Measurements from ENCODE around the gene TBCE. TPM values are rescaled to one million over a fixed set of nuclear protein-coding genes. Genes with fewer than 3 reads are reported as not detected.

The TBCE gene
- total and polyA plus RNA-seq, 4 donors, result 9.5 to 19.7 (median 14.1) TPM

GRCh38 chr1:235319255-235319654, 48.0 kb upstream of the TBCE start:
- TF ChIP-seq HNF4A (conservative IDR thresholded peaks at IDR 0.05) (no peak), EGR1 (IDR thresholded peaks at IDR 0.05; ENCODE audit: low read depth in 2 of 2) (no peak)
- no peak for DNase-seq (ENCODE audit: low spot score)
- Histone ChIP-seq H3K27ac (ENCODE audit: low read depth in 1 of 2, low read length in 2 of 2) (no peak overlapping the region), H3K4me1 (ENCODE audit: control insufficient read depth in 4 of 4, insufficient read depth in 4 of 4, low read length in 3 of 4) (peaks cover 0 to 2% (median under 1%) of the 10 kb centered on the region in 4 donors), H3K9ac (ENCODE audit: low read depth in 1 of 2, low read length in 2 of 2) (no peak overlapping the region), H3K27me3 (ENCODE audit: control insufficient read depth in 4 of 4, insufficient read depth in 4 of 4, low read length in 3 of 4) (no peaks in the 10 kb centered on the region), H3K36me3 (ENCODE audit: control insufficient read depth in 4 of 4, insufficient read depth in 3 of 4, low read depth in 1 of 4, low read length in 3 of 4) (peaks cover 0 to 6% (median 2%) of the 10 kb centered on the region in 4 donors), H3K4me3 (ENCODE audit: low read depth in 1 of 3, low read length in 3 of 3) (no peak overlapping the region), H3K9me3 (ENCODE audit: control insufficient read depth in 4 of 4, low read length in 3 of 4) (no peaks in the 10 kb centered on the region)
- WGBS, result 97% methylated on average over 2 of the region's 2 CpGs

DNA sequence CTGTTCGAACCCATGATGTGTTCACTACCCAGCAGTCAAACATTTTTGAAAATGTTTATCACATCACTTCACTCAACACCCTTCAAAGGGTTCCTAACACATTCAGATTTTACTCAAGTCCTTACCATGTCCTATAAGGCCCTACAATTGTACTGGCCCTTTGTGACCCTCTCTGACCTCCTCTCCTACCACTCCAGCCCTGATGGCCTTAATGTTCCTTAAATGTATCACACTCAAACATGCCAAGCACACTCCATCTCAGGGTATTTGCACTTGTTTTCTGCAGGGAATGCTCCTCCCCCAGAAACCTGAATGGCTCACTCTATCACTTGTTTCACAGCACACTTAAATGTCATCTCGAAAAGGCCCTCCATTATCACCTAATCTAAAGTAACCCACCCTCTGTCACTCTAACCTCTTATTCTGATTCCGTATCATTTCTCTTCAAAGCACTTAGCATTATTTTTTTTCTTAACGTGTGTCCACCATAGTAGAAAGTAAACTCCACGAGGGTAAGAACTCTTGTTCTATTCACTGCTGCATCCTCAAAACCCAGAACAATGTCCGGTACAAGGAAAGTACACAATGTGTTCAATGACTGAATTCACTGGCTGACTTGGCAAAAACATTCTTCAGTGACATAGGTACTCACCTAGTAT, 46.6 kb upstream of the TBCE start:
- no peak for DNase-seq (ENCODE audit: low spot score)
- Histone ChIP-seq H3K27me3 (ENCODE audit: control insufficient read depth in 4 of 4, insufficient read depth in 4 of 4, low read length in 3 of 4) (no peaks in the 10 kb centered on the region), H3K27ac (ENCODE audit: low read depth in 1 of 2, low read length in 2 of 2) (no peak overlapping the region), H3K4me3 (ENCODE audit: low read depth in 1 of 3, low read length in 3 of 3) (no peak overlapping the region), H3K4me1 (ENCODE audit: control insufficient read depth in 4 of 4, insufficient read depth in 4 of 4, low read length in 3 of 4) (peaks cover 2 to 10% (median 4%) of the 10 kb centered on the region in 4 donors), H3K9ac (ENCODE audit: low read depth in 1 of 2, low read length in 2 of 2) (no peak overlapping the region), H3K36me3 (ENCODE audit: control insufficient read depth in 4 of 4, insufficient read depth in 3 of 4, low read depth in 1 of 4, low read length in 3 of 4) (peaks cover 0 to 6% (median 2%) of the 10 kb centered on the region in 4 donors), H3K9me3 (ENCODE audit: control insufficient read depth in 4 of 4, low read length in 3 of 4) (no peaks in the 10 kb centered on the region)
- WGBS, result 91% methylated on average over 6 of the region's 6 CpGs
- TF ChIP-seq SP1 (IDR thresholded peaks at IDR 0.05) (no peak), HNF4G (IDR thresholded peaks at IDR 0.05) (no peak), GABPA (IDR thresholded peaks at IDR 0.05 in 1 of 2, conservative IDR thresholded peaks at IDR 0.05 in 1 of 2) (no peak), NR2F2 (IDR thresholded peaks at IDR 0.05) (no peak), ZBTB33 (IDR thresholded peaks at IDR 0.05) (no peak)
- TF ChIP-seq, protein P1, sequence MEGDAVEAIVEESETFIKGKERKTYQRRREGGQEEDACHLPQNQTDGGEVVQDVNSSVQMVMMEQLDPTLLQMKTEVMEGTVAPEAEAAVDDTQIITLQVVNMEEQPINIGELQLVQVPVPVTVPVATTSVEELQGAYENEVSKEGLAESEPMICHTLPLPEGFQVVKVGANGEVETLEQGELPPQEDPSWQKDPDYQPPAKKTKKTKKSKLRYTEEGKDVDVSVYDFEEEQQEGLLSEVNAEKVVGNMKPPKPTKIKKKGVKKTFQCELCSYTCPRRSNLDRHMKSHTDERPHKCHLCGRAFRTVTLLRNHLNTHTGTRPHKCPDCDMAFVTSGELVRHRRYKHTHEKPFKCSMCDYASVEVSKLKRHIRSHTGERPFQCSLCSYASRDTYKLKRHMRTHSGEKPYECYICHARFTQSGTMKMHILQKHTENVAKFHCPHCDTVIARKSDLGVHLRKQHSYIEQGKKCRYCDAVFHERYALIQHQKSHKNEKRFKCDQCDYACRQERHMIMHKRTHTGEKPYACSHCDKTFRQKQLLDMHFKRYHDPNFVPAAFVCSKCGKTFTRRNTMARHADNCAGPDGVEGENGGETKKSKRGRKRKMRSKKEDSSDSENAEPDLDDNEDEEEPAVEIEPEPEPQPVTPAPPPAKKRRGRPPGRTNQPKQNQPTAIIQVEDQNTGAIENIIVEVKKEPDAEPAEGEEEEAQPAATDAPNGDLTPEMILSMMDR (IDR thresholded peaks at IDR 0.05; ENCODE audit: low read depth, low read length, missing input control), result no peak

GRCh38 chr1:235324296-235324695, 42.9 kb upstream of the TBCE start:
- no peak overlapping the region for H3K27ac ChIP-seq (ENCODE audit: low read depth in 1 of 2, low read length in 2 of 2)
- H3K9ac ChIP-seq (ENCODE audit: low read depth in 1 of 2, low read length in 2 of 2), result no peak overlapping the region
- H3K4me1 ChIP-seq (ENCODE audit: control insufficient read depth in 4 of 4, insufficient read depth in 4 of 4, low read length in 3 of 4), result peaks cover 2 to 19% (median 17%) of the 10 kb centered on the region in 4 donors
- no peaks in the 10 kb centered on the region for H3K27me3 ChIP-seq (ENCODE audit: control insufficient read depth in 4 of 4, insufficient read depth in 4 of 4, low read length in 3 of 4)
- DNase-seq (ENCODE audit: low spot score), result no peak
- H3K36me3 ChIP-seq (ENCODE audit: control insufficient read depth in 4 of 4, insufficient read depth in 3 of 4, low read depth in 1 of 4, low read length in 3 of 4), result peaks cover 0 to 4% (median under 1%) of the 10 kb centered on the region in 4 donors
- no peaks in the 10 kb centered on the region for H3K9me3 ChIP-seq (ENCODE audit: control insufficient read depth in 4 of 4, low read length in 3 of 4)
- WGBS, result 93% methylated on average over 5 of the region's 5 CpGs
- TF ChIP-seq JUND (IDR thresholded peaks at IDR 0.05), result no peak
- H3K4me3 ChIP-seq (ENCODE audit: low read depth in 1 of 3, low read length in 3 of 3), result no peak overlapping the region

All from liver (tissue), 9 donors.